Left colon (tissue), 2 donors: ENCODE measurements around the gene DMPK. TPM values are rescaled to one million over a fixed set of nuclear protein-coding genes. Genes with fewer than 3 reads are reported as not detected.

ENCODE experiments used
- ATAC-seq: fragments of 200-7000 bp; cut with Tn5 transposase; one replicate; pipeline ENCODE4 v1.9.1; 2020; ENCODE audit warnings: mild to moderate bottlenecking, moderate library complexity
- DNase-seq, 2 donors: peaks; one replicate each; pipeline ENCODE4 v3.0.0-alpha.2; 2020
- intact Hi-C, 2 donors: fragments of 100-400 bp; cut with DNase I in 1 of 2; cut with micrococcal nuclease in 1 of 2; formaldehyde crosslinking; loops; one replicate each; pipeline versions ENCODE4 v1.11.2 to v1.14.0; 2022; cut with DNase I, micrococcal nuclease
- long read RNA-seq: library from polyadenylated mRNA; unstranded; transcript quantifications from one replicate; pipeline ENCODE4 v2.0.0, GENCODE V29; 2021
- total RNA-seq, 2 donors: library from RNA; stranded (reverse); fragmentation: NEBNext Ultra II Directional; extraction: Animal tissue kit (Norgen Biotek cat#: 25700); gene quantifications; one replicate each; pipeline ENCODE4 v1.2.1, GENCODE V29; 2021
- donor health status: DM: no; HTN: no; CAD: no.
- donor health status: DM: yes; HTN: yes; CAD: no.

Gene DMPK
- 10 to 100 TPM; 28.4 to 38.2 TPM for total RNA-seq
- long read RNA-seq, partial matches to known transcripts, result 1 of 5 reads
- long read RNA-seq, other reads (novel, unspliced or antisense), result 4 of 5 reads

GRCh38 chr19:45782162-45782691 is at the start of gene DMPK:
TSS of gene DMPK (minus strand) at chr19:45782490. CDS start at chr19:45782352, 138 bp downstream.
- DNase-seq, result peak in 1 of 2 donors; percentile 34
- no peak for ATAC-seq
- intact Hi-C loops, result no loop called here

- ATAC-seq (no peak), DNase-seq (no peak)
- intact Hi-C loops, result no loop called here
These were observed 46.7 kb upstream of the DMPK start for GRCh38 chr19:45828945-45829344.

GRCh38 chr19:45828523-45828922 is 46.2 kb upstream of the DMPK start:
- intact Hi-C loops, result no loop called here
- ATAC-seq, result no peak
- no peak for DNase-seq

DNA sequence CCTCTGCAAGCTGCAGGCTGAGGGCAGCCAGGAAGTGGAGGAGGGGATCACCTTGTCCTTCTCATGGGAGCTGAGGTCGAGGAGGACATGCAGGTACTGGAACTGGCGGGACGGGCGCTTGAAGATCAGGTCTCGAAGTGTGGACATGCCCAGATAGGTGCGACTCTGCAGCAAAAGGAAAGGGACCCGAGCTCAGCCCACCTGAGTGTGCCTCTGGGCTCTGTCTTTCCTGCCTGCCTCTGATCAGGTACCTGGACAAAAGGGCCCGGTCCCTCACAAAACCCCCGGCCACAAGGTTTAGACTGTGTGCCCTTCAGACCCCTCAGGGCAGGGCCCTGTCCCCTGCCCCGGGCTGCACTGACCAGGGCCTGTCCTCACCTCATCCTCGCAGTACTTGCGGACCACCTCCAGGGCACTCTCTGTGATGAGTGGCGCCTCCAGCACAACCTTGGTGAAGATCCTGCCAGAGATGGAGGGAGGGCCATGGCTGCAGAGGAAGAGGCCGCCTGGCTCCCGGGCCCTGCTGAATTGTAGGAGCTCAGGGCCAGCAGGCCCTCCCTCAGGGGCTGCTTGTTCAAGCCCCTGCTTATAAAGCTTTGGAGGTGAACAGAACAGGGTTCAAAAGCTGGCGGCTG is 45.3 kb upstream of the DMPK start:
- no peak for DNase-seq

GRCh38 chr19:45826934-45827333 is 44.6 kb upstream of the DMPK start:
- ATAC-seq (no peak), DNase-seq (no peak)
- intact Hi-C loops, result no loop called here

More for the DNA sequence above, 45.3 kb upstream of the DMPK start:
- no peak for ATAC-seq
- intact Hi-C loops, result no loop called here

DNA sequence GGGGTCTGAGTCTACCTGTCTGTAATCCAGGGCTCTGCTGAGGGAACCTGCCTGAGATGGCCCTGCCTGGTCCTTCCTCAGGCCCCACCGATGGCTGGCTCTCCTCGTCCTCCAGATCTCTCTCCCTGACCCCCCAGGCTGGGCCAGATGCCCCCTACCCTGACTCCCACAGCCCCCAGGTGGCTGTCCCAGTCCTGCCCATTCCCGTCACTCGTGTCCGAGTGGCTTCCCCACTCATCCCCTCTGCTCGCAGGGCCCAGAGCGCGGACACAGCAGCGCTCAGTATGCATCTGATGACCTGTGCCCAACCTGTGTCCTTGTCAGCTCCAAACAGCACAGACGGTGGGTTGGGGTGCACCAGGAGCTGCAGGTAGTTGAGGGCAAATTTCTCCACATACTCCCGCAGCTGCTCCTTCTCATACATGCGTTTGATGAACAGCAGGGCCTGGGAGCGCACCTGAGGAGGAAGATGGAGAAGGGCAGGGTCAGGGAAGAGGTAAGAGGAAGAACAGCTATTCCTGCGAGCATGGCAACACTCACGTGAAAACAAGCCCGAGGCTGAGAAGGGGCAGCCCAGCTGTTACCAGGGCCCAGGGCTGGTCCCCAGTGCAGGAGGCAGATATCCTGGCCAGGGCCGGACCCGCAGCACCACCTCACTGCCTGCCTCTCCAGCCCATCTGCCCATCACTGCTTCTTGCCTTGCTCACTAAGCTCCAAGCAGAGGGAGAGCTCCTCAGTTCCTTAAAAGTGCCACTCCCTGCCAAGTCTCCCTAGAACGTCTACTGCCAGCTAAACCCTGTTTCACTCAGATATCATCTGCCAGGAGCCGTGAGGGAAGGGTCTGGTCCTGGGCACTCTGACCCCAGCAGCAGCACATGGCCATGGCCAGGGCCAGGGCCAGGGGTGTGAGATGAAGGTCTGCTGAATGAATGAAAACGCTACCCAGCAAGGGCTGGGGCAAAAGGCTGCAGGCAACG is 43.9 kb upstream of the DMPK start:
- DNase-seq, result no peak

GRCh38 chr19:45825263-45825605 is 42.9 kb upstream of the DMPK start:
- ATAC-seq (no peak), DNase-seq (no peak)
- intact Hi-C loops, result no loop called here

More for the DNA sequence above, 43.9 kb upstream of the DMPK start:
- ATAC-seq, result no peak
- intact Hi-C loops, result no loop called here

- no peak for ATAC-seq
- no peak for DNase-seq
- intact Hi-C loops, result no loop called here
These were observed 42.4 kb upstream of the DMPK start for GRCh38 chr19:45824531-45825262.

- ATAC-seq (peak; percentile 68), DNase-seq (peak in 1 of 2 donors; percentile 43)
- intact Hi-C loops, result no loop called here
These were observed 41.8 kb upstream of the DMPK start for GRCh38 chr19:45824041-45824471.

- ATAC-seq, result no peak
- intact Hi-C loops, result no loop called here
- DNase-seq, result no peak
These were observed 40.9 kb upstream of the DMPK start for GRCh38 chr19:45823182-45823581.

DNA sequence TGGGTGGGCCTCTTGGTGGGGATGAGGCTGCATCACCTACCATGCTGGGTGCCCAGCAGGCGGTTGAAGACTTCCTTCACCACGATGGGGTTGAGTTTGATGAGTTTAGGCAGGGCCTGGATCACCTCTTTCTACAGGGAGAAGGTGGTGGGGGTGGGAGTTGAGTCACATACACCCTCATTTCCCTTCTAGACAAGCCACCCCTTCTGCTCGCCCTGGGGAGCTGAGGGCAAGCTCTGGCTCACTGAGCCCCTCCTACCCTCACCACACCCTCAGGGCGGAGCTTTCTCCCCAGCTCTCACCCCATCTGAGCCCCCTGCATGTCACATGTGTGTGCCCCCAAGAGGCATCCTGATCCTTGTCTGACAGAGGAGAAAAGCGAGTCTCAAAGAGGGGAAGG is 40.4 kb upstream of the DMPK start:
- intact Hi-C loops, result no loop called here
- DNase-seq, result no peak
- ATAC-seq, result no peak

DNA sequence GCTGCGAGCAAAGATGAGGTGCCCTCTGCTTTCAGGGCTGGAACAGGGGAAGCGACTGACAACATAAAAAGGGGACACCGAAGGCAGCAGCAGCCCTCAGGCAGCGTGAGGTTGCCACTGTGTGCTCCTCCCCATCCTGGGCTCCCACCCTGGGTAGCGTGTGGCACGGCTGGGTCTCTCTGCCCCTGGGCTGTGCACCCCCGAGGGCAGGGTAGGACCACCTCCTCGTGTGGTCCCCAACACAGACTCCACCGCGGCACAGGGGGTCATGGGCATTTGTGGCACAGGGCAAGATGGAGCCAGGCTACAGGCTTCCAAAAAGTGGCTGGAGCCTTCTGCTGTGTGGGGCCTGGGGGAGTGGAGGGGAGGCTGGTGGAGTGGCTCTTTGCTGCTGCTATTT is 39.3 kb upstream of the DMPK start:
- intact Hi-C loops, result no loop called here
- ATAC-seq (no peak), DNase-seq (no peak)

- no peak for ATAC-seq
- intact Hi-C loops, result no loop called here
- no peak for DNase-seq
These were observed 38.8 kb upstream of the DMPK start for GRCh38 chr19:45821103-45821521.

- intact Hi-C loops, result no loop called here
- ATAC-seq, result no peak
- DNase-seq, result no peak
These were observed 38.3 kb upstream of the DMPK start for GRCh38 chr19:45820413-45821102.

DNA sequence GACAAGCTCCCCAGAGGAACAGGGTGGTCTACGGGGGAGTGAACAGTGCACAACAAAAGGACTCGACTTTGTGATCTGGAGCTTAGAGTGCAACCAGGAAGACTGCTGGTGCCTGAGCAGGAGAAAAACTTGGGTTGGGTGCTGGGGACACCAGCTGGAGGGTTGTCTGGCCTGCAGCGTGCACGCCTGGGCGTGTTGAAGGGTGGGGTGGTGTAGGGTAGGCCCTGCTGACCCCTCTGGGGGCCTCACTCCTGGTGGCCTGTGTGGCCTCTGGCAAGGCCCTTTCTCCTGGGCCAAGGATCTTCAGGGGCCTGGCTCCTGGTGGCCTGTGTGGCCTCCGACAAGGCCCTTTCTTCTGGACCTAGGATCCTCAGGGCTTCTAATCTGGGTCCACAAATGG is 37.5 kb upstream of the DMPK start:
- no peak for ATAC-seq
- intact Hi-C loops, result no loop called here
- no peak for DNase-seq

DNA sequence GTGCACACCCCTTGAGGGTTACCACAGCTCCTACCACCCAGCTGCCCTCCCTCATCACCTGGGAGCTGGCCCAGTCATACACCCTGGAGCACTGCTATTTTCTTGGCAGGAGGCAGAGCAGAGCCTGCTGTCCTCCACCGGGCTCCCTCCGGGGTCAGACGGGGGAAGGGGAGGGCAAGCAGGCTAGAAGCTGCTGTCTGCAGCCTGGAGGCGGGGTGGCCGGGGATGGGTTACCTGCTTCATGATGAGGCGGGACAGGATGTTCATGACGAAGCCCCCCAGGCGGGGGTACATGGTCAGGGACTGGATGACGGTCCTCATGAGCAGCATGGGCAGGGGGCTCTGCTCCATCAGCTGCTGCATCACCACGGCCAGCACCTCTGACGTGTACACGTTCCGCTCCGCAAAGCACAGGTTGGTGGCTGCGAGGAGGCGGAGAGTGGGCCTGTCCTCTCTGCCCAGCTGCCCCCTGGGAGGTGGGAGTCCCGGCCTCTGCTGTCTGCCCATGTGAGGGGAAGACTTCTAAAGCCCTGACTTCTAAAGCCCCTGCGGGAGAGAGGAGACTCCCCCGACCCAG is 35.5 kb upstream of the DMPK start:
- intact Hi-C loops, result no loop called here
- ATAC-seq (peak; percentile 15), DNase-seq (no peak)

DNA sequence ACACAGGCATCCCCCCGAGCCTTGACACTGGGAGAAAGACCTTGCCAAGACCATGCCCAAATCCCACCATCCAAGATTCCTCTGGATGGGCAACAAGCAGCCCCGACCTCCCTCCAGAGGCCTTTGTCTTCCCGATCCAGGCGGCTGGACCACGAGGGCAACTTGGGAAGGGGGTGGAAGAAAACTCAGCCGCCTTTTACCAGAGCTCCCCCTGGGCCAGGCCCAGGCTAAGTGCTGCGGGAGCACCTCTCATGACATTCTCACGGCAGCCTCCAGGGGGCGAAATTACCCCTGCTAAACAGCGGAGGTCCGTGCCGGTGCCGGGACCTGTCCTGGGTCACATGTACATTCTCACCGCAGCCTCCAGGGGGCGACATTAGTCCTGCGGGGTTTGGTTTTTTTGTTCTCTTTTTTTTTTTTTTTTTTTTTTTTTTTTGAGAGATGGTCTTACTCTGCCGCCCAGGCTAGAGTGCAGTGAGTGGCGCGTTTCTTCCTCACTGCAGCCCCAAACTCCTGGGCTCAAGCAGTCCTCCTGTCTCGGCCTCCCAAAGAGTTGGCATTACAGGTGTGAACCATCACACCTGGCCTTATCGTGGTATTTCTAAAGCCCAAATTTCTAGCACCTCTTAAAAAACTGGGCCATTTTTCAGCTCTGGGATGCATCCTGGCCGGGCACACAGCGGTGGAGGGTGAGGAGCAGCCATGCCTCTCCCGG is 34.9 kb upstream of the DMPK start:
- ATAC-seq (peak; percentile 88), DNase-seq (peak; percentile 91 to 96)
- intact Hi-C loops, result no loop called here
